ENCODE results near the gene MYOD1.

The MYOD1 gene

DNA sequence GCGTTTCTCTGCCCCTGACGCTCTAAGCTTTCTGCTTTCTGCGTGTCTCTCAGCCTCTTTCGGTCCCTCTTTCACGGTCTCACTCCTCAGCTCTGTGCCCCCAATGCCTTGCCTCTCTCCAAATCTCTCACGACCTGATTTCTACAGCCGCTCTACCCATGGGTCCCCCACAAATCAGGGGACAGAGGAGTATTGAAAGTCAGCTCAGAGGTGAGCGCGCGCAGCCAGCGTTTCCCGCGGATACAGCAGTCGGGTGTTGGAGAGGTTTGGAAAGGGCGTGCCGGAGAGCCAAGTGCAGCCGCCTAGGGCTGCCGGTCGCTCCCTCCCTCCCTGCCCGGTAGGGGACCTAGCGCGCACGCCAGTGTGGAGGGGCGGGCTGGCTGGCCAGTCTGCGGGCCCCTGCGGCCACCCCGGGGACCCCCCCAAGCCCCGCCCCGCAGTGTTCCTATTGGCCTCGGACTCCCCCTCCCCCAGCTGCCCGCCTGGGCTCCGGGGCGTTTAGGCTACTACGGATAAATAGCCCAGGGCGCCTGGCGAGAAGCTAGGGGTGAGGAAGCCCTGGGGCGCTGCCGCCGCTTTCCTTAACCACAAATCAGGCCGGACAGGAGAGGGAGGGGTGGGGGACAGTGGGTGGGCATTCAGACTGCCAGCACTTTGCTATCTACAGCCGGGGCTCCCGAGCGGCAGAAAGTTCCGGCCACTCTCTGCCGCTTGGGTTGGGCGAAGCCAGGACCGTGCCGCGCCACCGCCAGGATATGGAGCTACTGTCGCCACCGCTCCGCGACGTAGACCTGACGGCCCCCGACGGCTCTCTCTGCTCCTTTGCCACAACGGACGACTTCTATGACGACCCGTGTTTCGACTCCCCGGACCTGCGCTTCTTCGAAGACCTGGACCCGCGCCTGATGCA, at the start of gene MYOD1:
MYOD1 (plus strand) TSS at position 544 of the 910 bp plus-strand sequence; CDS start at position 756, 212 bp downstream.
- DNase-seq (ENCODE audit: low spot score), result no peak
- TF ChIP-seq, protein P1, sequence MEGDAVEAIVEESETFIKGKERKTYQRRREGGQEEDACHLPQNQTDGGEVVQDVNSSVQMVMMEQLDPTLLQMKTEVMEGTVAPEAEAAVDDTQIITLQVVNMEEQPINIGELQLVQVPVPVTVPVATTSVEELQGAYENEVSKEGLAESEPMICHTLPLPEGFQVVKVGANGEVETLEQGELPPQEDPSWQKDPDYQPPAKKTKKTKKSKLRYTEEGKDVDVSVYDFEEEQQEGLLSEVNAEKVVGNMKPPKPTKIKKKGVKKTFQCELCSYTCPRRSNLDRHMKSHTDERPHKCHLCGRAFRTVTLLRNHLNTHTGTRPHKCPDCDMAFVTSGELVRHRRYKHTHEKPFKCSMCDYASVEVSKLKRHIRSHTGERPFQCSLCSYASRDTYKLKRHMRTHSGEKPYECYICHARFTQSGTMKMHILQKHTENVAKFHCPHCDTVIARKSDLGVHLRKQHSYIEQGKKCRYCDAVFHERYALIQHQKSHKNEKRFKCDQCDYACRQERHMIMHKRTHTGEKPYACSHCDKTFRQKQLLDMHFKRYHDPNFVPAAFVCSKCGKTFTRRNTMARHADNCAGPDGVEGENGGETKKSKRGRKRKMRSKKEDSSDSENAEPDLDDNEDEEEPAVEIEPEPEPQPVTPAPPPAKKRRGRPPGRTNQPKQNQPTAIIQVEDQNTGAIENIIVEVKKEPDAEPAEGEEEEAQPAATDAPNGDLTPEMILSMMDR (IDR thresholded peaks at IDR 0.05; ENCODE audit: extremely low read depth, missing control alignments), result no peak

- no peak for DNase-seq (ENCODE audit: low spot score)
- TF ChIP-seq, protein P1 (IDR thresholded peaks at IDR 0.05; ENCODE audit: extremely low read depth, missing control alignments), result no peak
These were observed 46.9 kb upstream of the MYOD1 start for GRCh38 chr11:17672469-17672868.

GRCh38 chr11:17673951-17674350, 45.4 kb upstream of the MYOD1 start:
- DNase-seq (ENCODE audit: low spot score), result no peak
- TF ChIP-seq, protein P1 (IDR thresholded peaks at IDR 0.05; ENCODE audit: extremely low read depth, missing control alignments), result no peak

GRCh38 chr11:17682848-17683247, 36.5 kb upstream of the MYOD1 start:
- DNase-seq (ENCODE audit: low spot score), result no peak
- TF ChIP-seq, protein P1 (IDR thresholded peaks at IDR 0.05; ENCODE audit: extremely low read depth, missing control alignments), result no peak

GRCh38 chr11:17683377-17684161, 35.8 kb upstream of the MYOD1 start:
- DNase-seq (ENCODE audit: low spot score), result no peak
- TF ChIP-seq, protein P1 (IDR thresholded peaks at IDR 0.05; ENCODE audit: extremely low read depth, missing control alignments), result no peak

GRCh38 chr11:17684550-17684949, 34.8 kb upstream of the MYOD1 start:
- no peak for DNase-seq (ENCODE audit: low spot score)
- TF ChIP-seq, protein P1 (IDR thresholded peaks at IDR 0.05; ENCODE audit: extremely low read depth, missing control alignments), result no peak
